ENCODE data around the gene SLC22A6. TPM values are rescaled to one million over a fixed set of nuclear protein-coding genes. Genes with fewer than 3 reads are reported as not detected.

SLC22A6 gene
- polyA plus RNA-seq, 3 donors from 2014 or later: not detected

GRCh38 chr11:63010934-63011439, 26.2 kb upstream of the SLC22A6 start:
- H3K36me3 Mint-ChIP-seq: no peaks in the 10 kb centered on the region
- H3K9me3 Mint-ChIP-seq: no peaks in the 10 kb centered on the region
- H3K4me1 Mint-ChIP-seq: no peaks in the 10 kb centered on the region
- DNase-seq: no peak
- peaks cover 1 to 6% (median 3%) of the 10 kb centered on the region in 3 donors for H3K27me3 Mint-ChIP-seq (ENCODE audit: low read depth in 3 of 3)
- no peak overlapping the region for H3K4me3 Mint-ChIP-seq
- no peak overlapping the region for H3K27ac Mint-ChIP-seq

DNA sequence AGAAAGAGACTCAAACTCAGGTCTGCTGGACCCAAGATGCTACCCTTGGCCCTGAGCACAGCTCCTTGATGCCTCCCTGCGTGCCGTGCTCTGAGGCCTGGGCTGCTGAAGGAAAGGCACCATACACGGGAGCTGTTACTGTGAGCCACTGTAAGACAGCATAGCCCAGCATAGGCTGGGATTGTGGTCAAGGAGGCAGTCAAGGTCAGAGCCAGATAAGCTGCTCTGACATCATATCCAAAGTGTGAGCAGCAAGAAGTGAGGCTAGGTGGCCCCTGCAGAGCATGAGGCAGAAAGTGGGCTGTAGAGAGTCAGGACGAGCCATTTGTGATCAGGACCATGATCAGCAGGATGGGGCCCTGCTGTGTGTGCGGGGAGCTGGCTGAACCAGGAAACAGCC, 23.2 kb upstream of the SLC22A6 start:
- H3K9me3 Mint-ChIP-seq: no peaks in the 10 kb centered on the region

DNA sequence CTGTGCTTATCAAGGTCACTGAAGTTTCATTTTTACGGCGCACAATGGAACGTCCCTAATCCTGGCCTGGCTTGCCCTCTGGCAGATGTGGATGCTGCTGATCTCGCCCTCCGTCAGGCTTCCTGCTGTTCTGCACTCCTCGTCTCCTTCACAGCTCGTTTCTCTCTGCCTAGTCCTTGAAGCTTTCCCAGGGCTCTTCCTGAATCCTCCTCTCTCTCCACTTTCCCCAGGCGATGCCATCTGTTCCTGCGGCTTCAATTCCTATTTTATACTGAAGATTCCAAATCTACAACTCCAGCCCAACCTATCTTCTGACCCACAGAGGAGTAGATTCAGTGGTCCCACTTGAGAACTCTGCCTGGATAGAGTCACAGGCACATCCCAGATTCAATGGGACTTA, 16.7 kb upstream of the SLC22A6 start:
- no peak overlapping the region for H3K27ac Mint-ChIP-seq
- H3K36me3 Mint-ChIP-seq: no peaks in the 10 kb centered on the region
- peaks cover 0 to 1% of the 10 kb centered on the region in 2 donors for H3K4me1 Mint-ChIP-seq
- peaks cover 0 to 2% (median 0%) of the 10 kb centered on the region in 6 donors for H3K9me3 Mint-ChIP-seq
- DNase-seq: no peak
- H3K27me3 Mint-ChIP-seq (ENCODE audit: low read depth in 3 of 3): peaks cover 2 to 8% (median 4%) of the 10 kb centered on the region in 3 donors
- no peak overlapping the region for H3K4me3 Mint-ChIP-seq

More for the DNA sequence above, 23.2 kb upstream of the SLC22A6 start:
- Mint-ChIP-seq H3K4me3 (no peak overlapping the region), H3K27ac (no peak overlapping the region), H3K4me1 (no peaks in the 10 kb centered on the region), H3K36me3 (no peaks in the 10 kb centered on the region), H3K27me3 (ENCODE audit: low read depth in 3 of 3) (peaks cover 1 to 3% (median 2%) of the 10 kb centered on the region in 3 donors)
- no peak for DNase-seq

DNA sequence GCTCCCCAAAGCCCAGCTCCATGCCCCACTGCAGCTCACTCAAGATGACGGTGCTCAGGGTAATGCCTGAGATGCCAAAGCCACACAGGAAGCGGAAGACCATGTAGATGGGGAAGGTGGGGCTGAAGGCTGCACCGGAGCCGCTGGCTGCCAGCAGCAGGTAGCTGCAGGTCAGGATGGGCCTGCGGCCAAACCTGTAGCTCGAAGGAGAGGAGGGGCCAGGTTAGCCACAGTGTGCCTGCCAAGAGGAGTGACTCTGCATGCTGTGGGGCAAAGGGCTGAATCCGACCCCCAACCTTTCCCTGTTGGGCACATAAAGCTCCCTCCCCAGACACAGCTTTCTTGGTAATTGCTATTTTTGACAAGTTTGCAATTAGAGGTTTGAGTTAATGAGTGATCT, 14.9 kb upstream of the SLC22A6 start:
- Mint-ChIP-seq H3K9me3 (peaks cover 0 to 2% (median 0%) of the 10 kb centered on the region in 6 donors), H3K4me1 (peaks cover 0 to 1% of the 10 kb centered on the region in 2 donors), H3K27ac (no peak overlapping the region), H3K4me3 (no peak overlapping the region), H3K36me3 (no peaks in the 10 kb centered on the region), H3K27me3 (ENCODE audit: low read depth in 3 of 3) (peaks cover 2 to 12% (median 4%) of the 10 kb centered on the region in 3 donors)
- no peak for DNase-seq

DNA sequence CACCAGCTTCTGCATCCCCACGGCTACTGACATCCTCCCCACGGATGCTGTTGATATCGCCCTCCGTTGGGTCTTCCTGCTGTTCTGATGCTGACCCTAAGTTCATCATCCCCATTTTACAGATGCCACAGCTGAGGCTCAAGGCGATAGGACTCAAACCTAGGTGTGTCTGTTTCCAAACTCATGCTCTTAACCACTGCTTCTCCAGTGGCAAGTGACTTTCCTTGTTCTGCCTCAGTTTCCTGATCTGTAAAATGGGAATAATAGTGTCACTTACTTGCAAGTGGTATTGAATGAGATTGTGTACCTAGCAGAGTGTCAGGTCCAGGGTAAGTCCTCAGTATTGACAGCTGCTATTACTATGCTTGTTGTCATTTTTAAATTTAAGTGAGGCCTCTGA, 14.4 kb upstream of the SLC22A6 start:
- peaks cover 0 to 1% of the 10 kb centered on the region in 2 donors for H3K4me1 Mint-ChIP-seq
- H3K4me3 Mint-ChIP-seq: no peak overlapping the region
- no peak overlapping the region for H3K27ac Mint-ChIP-seq
- H3K27me3 Mint-ChIP-seq (ENCODE audit: low read depth in 3 of 3): peaks cover 2 to 14% (median 4%) of the 10 kb centered on the region in 3 donors
- H3K36me3 Mint-ChIP-seq: no peaks in the 10 kb centered on the region
- no peak for DNase-seq
- peaks cover 0 to 2% (median 0%) of the 10 kb centered on the region in 6 donors for H3K9me3 Mint-ChIP-seq

GRCh38 chr11:62996271-62996670, 11.5 kb upstream of the SLC22A6 start:
- Mint-ChIP-seq H3K27ac (no peak overlapping the region), H3K4me1 (peaks cover 0 to 1% of the 10 kb centered on the region in 2 donors), H3K36me3 (no peaks in the 10 kb centered on the region), H3K27me3 (ENCODE audit: low read depth in 3 of 3) (peaks cover 2 to 14% (median 8%) of the 10 kb centered on the region in 3 donors), H3K9me3 (peaks cover 0 to 3% (median 0%) of the 10 kb centered on the region in 6 donors), H3K4me3 (no peak overlapping the region)
- DNase-seq: no peak

- Mint-ChIP-seq H3K27ac (no peak overlapping the region), H3K4me3 (no peak overlapping the region), H3K9me3 (peaks cover 0 to 3% (median 0%) of the 10 kb centered on the region in 6 donors), H3K36me3 (no peaks in the 10 kb centered on the region), H3K4me1 (peaks cover 0 to 1% of the 10 kb centered on the region in 2 donors), H3K27me3 (ENCODE audit: low read depth in 3 of 3) (peaks cover 5 to 14% (median 6%) of the 10 kb centered on the region in 3 donors)
- DNase-seq: no peak
Measured at GRCh38 chr11:62994775-62995174, 10.0 kb upstream of the SLC22A6 start.

DNA sequence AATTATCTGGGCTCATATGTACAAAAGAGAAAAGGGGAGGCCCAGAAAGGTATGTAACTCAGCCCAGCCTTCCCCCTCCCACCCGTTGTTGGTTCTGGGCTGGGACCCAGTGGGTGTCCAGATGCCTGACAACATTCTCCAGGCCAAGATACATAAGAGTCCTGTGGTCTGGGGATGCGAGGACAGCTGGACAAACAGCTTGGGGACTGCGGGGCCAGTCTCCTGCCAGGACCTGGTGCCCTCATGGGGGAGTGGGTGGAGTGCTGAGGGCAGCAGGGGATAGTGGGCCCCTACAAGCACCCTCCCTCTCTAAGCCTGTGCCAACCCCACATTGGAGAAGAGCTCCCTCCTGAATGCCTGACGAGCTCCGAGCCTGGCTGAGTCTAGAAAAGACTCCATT, 3.5 kb upstream of the SLC22A6 start:
- H3K27me3 Mint-ChIP-seq (ENCODE audit: low read depth in 3 of 3): peaks cover 4 to 14% (median 5%) of the 10 kb centered on the region in 3 donors
- H3K4me3 Mint-ChIP-seq: no peak overlapping the region
- no peak overlapping the region for H3K27ac Mint-ChIP-seq
- DNase-seq: no peak
- peaks cover 0 to 3% (median 0%) of the 10 kb centered on the region in 6 donors for H3K9me3 Mint-ChIP-seq
- H3K36me3 Mint-ChIP-seq: no peaks in the 10 kb centered on the region
- no peaks in the 10 kb centered on the region for H3K4me1 Mint-ChIP-seq

- Mint-ChIP-seq H3K4me3 (no peak overlapping the region), H3K36me3 (no peaks in the 10 kb centered on the region), H3K27me3 (ENCODE audit: low read depth in 3 of 3) (peaks cover under 1 to 11% (median 2%) of the 10 kb centered on the region in 3 donors), H3K27ac (no peak overlapping the region), H3K4me1 (no peaks in the 10 kb centered on the region), H3K9me3 (peaks cover 0 to 2% (median 0%) of the 10 kb centered on the region in 6 donors)
- DNase-seq: no peak
Measured at GRCh38 chr11:62985041-62985750, 429 bp upstream of the SLC22A6 start.

- Mint-ChIP-seq H3K27ac (no peak overlapping the region), H3K4me1 (no peaks in the 10 kb centered on the region), H3K36me3 (no peaks in the 10 kb centered on the region), H3K27me3 (ENCODE audit: low read depth in 3 of 3) (peaks cover 2 to 18% (median 3%) of the 10 kb centered on the region in 3 donors), H3K4me3 (no peak overlapping the region), H3K9me3 (no peaks in the 10 kb centered on the region)
- DNase-seq: no peak
Measured at GRCh38 chr11:62983536-62984199, 1.1 kb downstream of the SLC22A6 start.

GRCh38 chr11:62981743-62982142, 3.0 kb downstream of the SLC22A6 start:
- Mint-ChIP-seq H3K9me3 (no peaks in the 10 kb centered on the region), H3K4me3 (no peak overlapping the region), H3K36me3 (no peaks in the 10 kb centered on the region), H3K27ac (no peak overlapping the region), H3K4me1 (no peaks in the 10 kb centered on the region), H3K27me3 (ENCODE audit: low read depth in 3 of 3) (peaks cover 2 to 15% (median 4%) of the 10 kb centered on the region in 3 donors)
- DNase-seq: no peak

GRCh38 chr11:62980133-62980760, 4.5 kb downstream of the SLC22A6 start:
- no peaks in the 10 kb centered on the region for H3K36me3 Mint-ChIP-seq
- H3K4me3 Mint-ChIP-seq: no peak overlapping the region
- DNase-seq: no peak
- no peak overlapping the region for H3K27ac Mint-ChIP-seq
- peaks cover 2 to 9% (median 4%) of the 10 kb centered on the region in 3 donors for H3K27me3 Mint-ChIP-seq (ENCODE audit: low read depth in 3 of 3)
- H3K9me3 Mint-ChIP-seq: no peaks in the 10 kb centered on the region
- H3K4me1 Mint-ChIP-seq: no peaks in the 10 kb centered on the region

GRCh38 chr11:62976109-62976508, 8.7 kb downstream of the SLC22A6 start:
- Mint-ChIP-seq H3K27me3 (ENCODE audit: low read depth in 3 of 3) (peaks cover 2 to 17% (median 4%) of the 10 kb centered on the region in 3 donors), H3K4me1 (no peaks in the 10 kb centered on the region), H3K9me3 (no peaks in the 10 kb centered on the region), H3K36me3 (no peaks in the 10 kb centered on the region), H3K4me3 (no peak overlapping the region), H3K27ac (no peak overlapping the region)
- no peak for DNase-seq

Data from immature natural killer cell (primary cell).